ENCODE data around the gene RAB25. TPM values are rescaled to one million over a fixed set of nuclear protein-coding genes. Genes with fewer than 3 reads are reported as not detected.
"Not testable (repeated sequence)": the region's sequence is repeated elsewhere in the genome, so short reads cannot be mapped to it uniquely, and the experiment has no call there.

The RAB25 gene
- total RNA-seq, 4 donors from 2014 or later = 5.0 to 5.5 TPM; not detected in 2

DNA sequence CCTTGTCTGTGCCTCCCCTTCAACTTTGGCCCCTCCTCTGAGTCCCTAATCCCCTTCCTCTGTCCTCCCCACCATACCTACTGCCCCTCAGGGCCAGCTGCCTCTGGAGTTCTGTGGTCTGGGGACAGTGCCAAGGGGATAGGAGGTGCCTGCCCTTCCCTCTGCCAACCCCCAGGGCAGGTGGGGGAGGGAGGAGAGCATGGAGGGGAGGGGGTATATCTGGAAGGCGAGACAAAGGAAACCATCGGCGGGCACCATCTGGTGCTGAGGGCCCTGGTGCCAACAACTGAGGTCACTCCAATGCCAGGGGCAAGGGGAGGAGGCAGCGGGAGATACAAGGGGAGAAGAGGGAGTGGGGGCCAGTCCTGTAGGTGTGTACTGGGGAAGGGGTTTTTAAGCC is 9.6 kb downstream of the RAB25 start:
- intact Hi-C loops (cut with DNase I; ENCODE audit: low total_unique reads) = no loop called here
- Histone ChIP-seq H3K36me3 (no peaks in the 10 kb centered on the region), H3K27me3 (no peaks in the 10 kb centered on the region), H3K9me3 (no peaks in the 10 kb centered on the region), H3K27ac (no peak overlapping the region), H3K4me1 (no peaks in the 10 kb centered on the region), H3K4me3 (no peak overlapping the region)
- TF ChIP-seq POLR2A (IDR thresholded peaks at IDR 0.05) (no peak), CTCF (IDR thresholded peaks at IDR 0.05) (no peak)
- no peak for DNase-seq

- H3K4me1 ChIP-seq; H3K36me3 ChIP-seq; DNase-seq; H3K27ac ChIP-seq; H3K4me3 ChIP-seq; intact Hi-C loops (cut with DNase I; ENCODE audit: low total_unique reads); H3K9me3 ChIP-seq; H3K27me3 ChIP-seq: not testable (repeated sequence)
Measured at GRCh38 chr1:156071332-156071816, 10.4 kb downstream of the RAB25 start.

DNA sequence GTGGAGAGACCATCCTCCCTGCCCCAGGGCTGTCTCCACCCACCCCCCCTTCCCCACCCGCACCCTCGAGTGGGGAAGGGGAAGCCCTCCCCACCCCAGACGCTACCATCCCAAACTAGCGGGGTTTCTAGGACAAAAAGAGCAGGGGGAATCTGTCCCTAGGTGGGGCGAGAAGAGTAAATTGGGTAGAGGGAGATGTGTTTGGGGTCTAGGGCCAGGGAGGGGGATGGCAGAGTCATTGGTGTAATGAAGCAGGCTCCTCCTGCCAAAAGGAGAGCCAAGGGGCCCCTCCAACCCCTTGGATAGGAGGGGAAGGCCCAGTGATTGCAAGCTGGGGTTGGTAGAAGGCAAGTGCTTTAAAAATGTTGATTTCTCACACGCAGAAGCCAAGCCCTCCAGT is 11.3 kb downstream of the RAB25 start:
- no peaks in the 10 kb centered on the region for H3K27me3 ChIP-seq
- no peak for DNase-seq

DNA sequence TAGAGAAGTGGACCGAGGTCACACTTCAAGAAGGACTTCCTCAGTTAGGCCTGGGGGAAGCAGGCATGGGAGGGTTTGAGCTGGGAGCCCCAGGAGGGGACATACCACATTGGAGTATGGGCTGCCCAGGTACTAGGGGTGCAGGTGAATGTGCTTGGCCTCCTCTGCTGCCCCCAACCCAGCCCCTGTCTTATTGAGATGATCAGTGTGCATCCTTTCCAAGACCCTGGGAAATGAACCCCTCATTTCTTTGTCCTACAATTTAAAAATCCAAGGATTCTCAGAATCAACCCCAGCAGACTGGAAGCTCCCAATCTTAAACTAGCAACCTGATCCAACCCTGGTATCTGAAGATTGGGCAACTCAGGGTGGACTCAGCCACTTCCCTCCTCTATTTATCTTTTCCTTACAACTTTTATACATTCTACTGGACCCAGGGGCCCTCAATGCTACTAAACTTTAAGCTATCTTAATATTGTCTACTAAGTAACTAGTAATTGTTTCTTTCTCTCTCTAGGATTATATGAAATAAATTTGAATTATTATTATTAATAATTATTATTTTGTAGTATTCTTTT is 12.2 kb downstream of the RAB25 start:
- no peaks in the 10 kb centered on the region for H3K9me3 ChIP-seq
- TF ChIP-seq CTCF (IDR thresholded peaks at IDR 0.05) (no peak), POLR2A (IDR thresholded peaks at IDR 0.05) (no peak)
- no peak overlapping the region for H3K4me3 ChIP-seq
- no peaks in the 10 kb centered on the region for H3K4me1 ChIP-seq
- H3K36me3 ChIP-seq = no peaks in the 10 kb centered on the region
- no peaks in the 10 kb centered on the region for H3K27me3 ChIP-seq
- no peak for DNase-seq
- intact Hi-C loops (cut with DNase I; ENCODE audit: low total_unique reads) = no loop called here
- no peak overlapping the region for H3K27ac ChIP-seq

More for the DNA sequence above, 11.3 kb downstream of the RAB25 start:
- TF ChIP-seq POLR2A (IDR thresholded peaks at IDR 0.05) (no peak), CTCF (IDR thresholded peaks at IDR 0.05) (no peak)
- Histone ChIP-seq H3K27ac (no peak overlapping the region), H3K4me3 (no peak overlapping the region), H3K9me3 (no peaks in the 10 kb centered on the region), H3K36me3 (no peaks in the 10 kb centered on the region), H3K4me1 (no peaks in the 10 kb centered on the region)
- intact Hi-C loops (cut with DNase I; ENCODE audit: low total_unique reads) = no loop called here

GRCh38 chr1:156073740-156074139 is 12.8 kb downstream of the RAB25 start:
- Histone ChIP-seq H3K9me3 (no peaks in the 10 kb centered on the region), H3K36me3 (no peaks in the 10 kb centered on the region), H3K27ac (no peak overlapping the region), H3K27me3 (no peaks in the 10 kb centered on the region), H3K4me3 (no peak overlapping the region), H3K4me1 (no peaks in the 10 kb centered on the region)
- TF ChIP-seq CTCF (IDR thresholded peaks at IDR 0.05) (no peak), POLR2A (IDR thresholded peaks at IDR 0.05) (no peak)
- intact Hi-C loops (cut with DNase I; ENCODE audit: low total_unique reads) = no loop called here
- no peak for DNase-seq

GRCh38 chr1:156074661-156075060 is 13.7 kb downstream of the RAB25 start:
- H3K36me3 ChIP-seq = no peaks in the 10 kb centered on the region
- no peak for DNase-seq
- intact Hi-C loops (cut with DNase I; ENCODE audit: low total_unique reads) = no loop called here
- no peaks in the 10 kb centered on the region for H3K27me3 ChIP-seq
- TF ChIP-seq POLR2A (IDR thresholded peaks at IDR 0.05) (no peak), CTCF (IDR thresholded peaks at IDR 0.05) (no peak)
- H3K9me3 ChIP-seq = no peaks in the 10 kb centered on the region
- no peak overlapping the region for H3K27ac ChIP-seq
- H3K4me1 ChIP-seq = no peaks in the 10 kb centered on the region
- H3K4me3 ChIP-seq = no peak overlapping the region

All from uterus (tissue), 4 donors.